Measurements from ENCODE around the gene ABCC1. TPM values are rescaled to one million over a fixed set of nuclear protein-coding genes. Genes with fewer than 3 reads are reported as not detected.

The ABCC1 gene
- total RNA-seq, 1 experiment from 2014 or later: 56.4 TPM

DNA sequence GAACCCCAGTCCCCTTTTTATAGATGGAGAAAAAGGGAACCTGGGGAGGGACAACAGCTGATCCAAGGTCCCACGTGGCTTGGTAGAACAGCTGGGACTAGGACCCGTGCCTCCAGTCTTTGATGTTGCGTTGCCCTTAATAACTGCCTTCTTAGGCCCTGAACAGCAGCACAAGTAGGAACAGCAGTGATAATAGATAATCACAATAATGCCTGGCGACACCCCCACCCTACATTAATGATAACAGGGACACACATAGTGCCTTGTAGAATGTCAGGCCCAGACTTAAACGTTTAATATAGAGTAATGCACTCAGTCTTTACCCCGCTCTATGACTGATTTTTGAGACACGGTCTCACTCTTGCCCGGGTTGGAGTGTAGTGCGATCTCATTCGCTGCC is 177.5 kb downstream of the ABCC1 start:
- no peak overlapping the region for H2AFZ ChIP-seq (ENCODE audit: low read length)
- H3K23ac ChIP-seq (ENCODE audit: insufficient read length, low read depth, low read length): no peak overlapping the region
- no peaks in the 10 kb centered on the region for H3K27me3 ChIP-seq (ENCODE audit: insufficient read depth, low read length)
- no peak overlapping the region for H3K14ac ChIP-seq (ENCODE audit: insufficient read depth, low read length)
- H3K9me3 ChIP-seq (ENCODE audit: control insufficient read depth, low read depth, low read length): no peaks in the 10 kb centered on the region
- no peak overlapping the region for H3K18ac ChIP-seq (ENCODE audit: insufficient read length, low read depth, low read length)
- H3K4me1 Mint-ChIP-seq: no peaks in the 10 kb centered on the region
- no peak overlapping the region for H3K9ac ChIP-seq (ENCODE audit: extremely low read depth, insufficient read length, low read length)
- H2AK5ac ChIP-seq (ENCODE audit: insufficient read length, low read length): no peak overlapping the region
- no peaks in the 10 kb centered on the region for H3K4me1 ChIP-seq (ENCODE audit: insufficient read depth, low read length)
- no peak overlapping the region for H3K27ac ChIP-seq (ENCODE audit: insufficient read length, low read depth, low read length)
- H2BK12ac ChIP-seq (ENCODE audit: insufficient read length, low read depth, low read length): no peak overlapping the region
- no CpG with 5 or more reads among the region's 10 CpGs for WGBS (ENCODE audit: extremely low coverage, insufficient read length, low lambda C conversion rate)
- peaks cover 51 to 79% (median 71%) of the 10 kb centered on the region in 3 experiments for H3K36me3 Mint-ChIP-seq (ENCODE audit: insufficient read depth in 1 of 3, low read depth in 3 of 3)
- no peak overlapping the region for H3T11ph ChIP-seq (ENCODE audit: low read length)
- no peak overlapping the region for H4K8ac ChIP-seq (replicated peaks; ENCODE audit: insufficient read length, low read depth, low read length)
- no peak overlapping the region for H3K56ac ChIP-seq (ENCODE audit: insufficient read length, low read depth, low read length)
- H3K9me3 Mint-ChIP-seq: peaks cover 9 to 11% of the 10 kb centered on the region in 2 experiments; a peak in 4 of 5 replicates
- no peak overlapping the region for H4K91ac ChIP-seq (ENCODE audit: insufficient read length, low read depth, low read length)
- no peak overlapping the region for H3K4me2 ChIP-seq (ENCODE audit: insufficient read depth, insufficient read length, low read length)
- peak overlapping the region in 2 of 3 experiments; percentile 48 to 95; a peak in 3 of 7 replicates for H3K27ac Mint-ChIP-seq
- no peak overlapping the region for H3K4ac ChIP-seq (ENCODE audit: low read depth, low read length)
- no peak for DNase-seq
- peaks cover 2% of the 10 kb centered on the region for H3K23me2 ChIP-seq (ENCODE audit: insufficient read length, low read depth, low read length, poor library complexity, severe bottlenecking)
- H3K4me3 Mint-ChIP-seq: no peak overlapping the region
- H3K79me1 ChIP-seq (ENCODE audit: insufficient read depth, low read depth, low read length, poor library complexity, severe bottlenecking): no peaks in the 10 kb centered on the region
- TF ChIP-seq, protein P1, sequence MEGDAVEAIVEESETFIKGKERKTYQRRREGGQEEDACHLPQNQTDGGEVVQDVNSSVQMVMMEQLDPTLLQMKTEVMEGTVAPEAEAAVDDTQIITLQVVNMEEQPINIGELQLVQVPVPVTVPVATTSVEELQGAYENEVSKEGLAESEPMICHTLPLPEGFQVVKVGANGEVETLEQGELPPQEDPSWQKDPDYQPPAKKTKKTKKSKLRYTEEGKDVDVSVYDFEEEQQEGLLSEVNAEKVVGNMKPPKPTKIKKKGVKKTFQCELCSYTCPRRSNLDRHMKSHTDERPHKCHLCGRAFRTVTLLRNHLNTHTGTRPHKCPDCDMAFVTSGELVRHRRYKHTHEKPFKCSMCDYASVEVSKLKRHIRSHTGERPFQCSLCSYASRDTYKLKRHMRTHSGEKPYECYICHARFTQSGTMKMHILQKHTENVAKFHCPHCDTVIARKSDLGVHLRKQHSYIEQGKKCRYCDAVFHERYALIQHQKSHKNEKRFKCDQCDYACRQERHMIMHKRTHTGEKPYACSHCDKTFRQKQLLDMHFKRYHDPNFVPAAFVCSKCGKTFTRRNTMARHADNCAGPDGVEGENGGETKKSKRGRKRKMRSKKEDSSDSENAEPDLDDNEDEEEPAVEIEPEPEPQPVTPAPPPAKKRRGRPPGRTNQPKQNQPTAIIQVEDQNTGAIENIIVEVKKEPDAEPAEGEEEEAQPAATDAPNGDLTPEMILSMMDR (conservative IDR thresholded peaks at IDR 0.05): no peak
- no peak overlapping the region for H2BK120ac ChIP-seq (ENCODE audit: low read depth, low read length, poor library complexity, severe bottlenecking)
- H4K5ac ChIP-seq (ENCODE audit: insufficient read length, low read depth, low read length): no peak overlapping the region
- H3K79me2 ChIP-seq (ENCODE audit: insufficient read depth, low read length): no peaks in the 10 kb centered on the region
- no peak overlapping the region for H2BK5ac ChIP-seq (ENCODE audit: insufficient read length, low read length)
- H3K27me3 Mint-ChIP-seq (ENCODE audit: low read depth): no peaks in the 10 kb centered on the region
- H4K20me1 ChIP-seq (ENCODE audit: control insufficient read depth, insufficient read depth, insufficient read length): no peaks in the 10 kb centered on the region
- no peak overlapping the region for H2BK20ac ChIP-seq (ENCODE audit: low read depth, low read length, poor library complexity, severe bottlenecking)
- no peak overlapping the region for H2BK15ac ChIP-seq (ENCODE audit: low read depth, low read length)
